Measurements from ENCODE around the gene ADNP2.

ADNP2 gene

DNA sequence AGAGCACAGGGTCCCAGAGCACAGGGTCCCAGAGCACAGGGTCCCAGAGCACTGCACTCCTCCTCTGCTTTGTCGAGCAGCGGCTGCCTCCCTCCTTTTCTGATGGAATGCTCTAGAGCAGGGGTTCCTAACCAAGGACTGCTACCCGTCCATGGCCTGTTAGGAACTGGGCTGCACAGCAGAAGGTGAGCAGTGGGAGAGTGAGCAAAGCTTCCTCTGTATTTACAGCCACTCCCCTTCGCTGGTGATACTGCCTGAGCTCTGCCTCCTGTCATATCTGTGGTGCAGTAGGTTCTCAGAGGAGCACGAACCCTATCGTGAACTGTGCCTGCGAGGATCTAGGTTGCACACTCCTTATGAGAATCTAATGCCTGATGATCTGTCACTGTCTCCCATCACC lies 33.1 kb upstream of the ADNP2 start:
- Histone ChIP-seq H3K27me3 (ENCODE audit: insufficient read depth, low read length, poor library complexity, severe bottlenecking) (no peaks in the 10 kb centered on the region), H3K4me3 (ENCODE audit: low read length, poor library complexity, severe bottlenecking) (no peak overlapping the region), H3K9me2 (replicated peaks; ENCODE audit: low read depth, low read length) (no peaks in the 10 kb centered on the region), H4K20me1 (ENCODE audit: insufficient read depth, low read length, poor library complexity, severe bottlenecking) (no peaks in the 10 kb centered on the region), H2AFZ (ENCODE audit: low read length) (no peak overlapping the region), H3K4me2 (ENCODE audit: low read depth, low read length, poor library complexity, severe bottlenecking) (no peak overlapping the region), H3K4me1 (ENCODE audit: insufficient read depth, low read length, poor library complexity, severe bottlenecking) (no peaks in the 10 kb centered on the region), H3K79me2 (ENCODE audit: insufficient read depth, low read length) (no peaks in the 10 kb centered on the region), H3F3A (ENCODE audit: low read depth) (no peaks in the 10 kb centered on the region), H3K9me3 (ENCODE audit: insufficient read depth, low read depth, low read length) (peaks cover 29% of the 10 kb centered on the region; the same call in 1 of the 2 replicates), H3K36me3 (ENCODE audit: insufficient read depth, low read length) (no peaks in the 10 kb centered on the region), H3K9ac (ENCODE audit: low read depth, low read length, poor library complexity, severe bottlenecking) (no peak overlapping the region)
- TF ChIP-seq EZH2phosphoT487 (IDR thresholded peaks at IDR 0.05; ENCODE audit: borderline replicate concordance), result no peak

DNA sequence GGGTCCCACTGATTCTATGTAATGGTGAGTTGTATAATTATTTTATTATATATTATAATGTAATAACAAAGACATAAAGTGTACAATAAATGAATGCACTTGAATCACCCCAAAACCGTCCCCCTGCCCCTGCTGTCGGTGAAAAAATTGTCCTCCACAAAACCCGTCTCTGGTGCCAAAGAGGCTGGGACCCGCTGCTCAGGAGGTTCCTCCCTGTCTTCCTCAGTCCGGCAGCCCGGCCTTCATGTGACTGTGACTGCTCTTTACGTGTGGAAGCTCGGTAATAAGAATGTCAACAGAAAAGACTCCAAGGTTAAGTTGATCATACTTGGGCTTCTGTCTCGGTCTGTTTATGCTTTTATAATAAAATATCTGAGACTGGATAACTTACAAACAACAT lies 32.7 kb upstream of the ADNP2 start:
- no peaks in the 10 kb centered on the region for H3K36me3 ChIP-seq (ENCODE audit: insufficient read depth, low read length)
- no peak overlapping the region for H3K4me3 ChIP-seq (ENCODE audit: low read length, poor library complexity, severe bottlenecking)
- no peaks in the 10 kb centered on the region for H3K27me3 ChIP-seq (ENCODE audit: insufficient read depth, low read length, poor library complexity, severe bottlenecking)
- TF ChIP-seq, protein P1, sequence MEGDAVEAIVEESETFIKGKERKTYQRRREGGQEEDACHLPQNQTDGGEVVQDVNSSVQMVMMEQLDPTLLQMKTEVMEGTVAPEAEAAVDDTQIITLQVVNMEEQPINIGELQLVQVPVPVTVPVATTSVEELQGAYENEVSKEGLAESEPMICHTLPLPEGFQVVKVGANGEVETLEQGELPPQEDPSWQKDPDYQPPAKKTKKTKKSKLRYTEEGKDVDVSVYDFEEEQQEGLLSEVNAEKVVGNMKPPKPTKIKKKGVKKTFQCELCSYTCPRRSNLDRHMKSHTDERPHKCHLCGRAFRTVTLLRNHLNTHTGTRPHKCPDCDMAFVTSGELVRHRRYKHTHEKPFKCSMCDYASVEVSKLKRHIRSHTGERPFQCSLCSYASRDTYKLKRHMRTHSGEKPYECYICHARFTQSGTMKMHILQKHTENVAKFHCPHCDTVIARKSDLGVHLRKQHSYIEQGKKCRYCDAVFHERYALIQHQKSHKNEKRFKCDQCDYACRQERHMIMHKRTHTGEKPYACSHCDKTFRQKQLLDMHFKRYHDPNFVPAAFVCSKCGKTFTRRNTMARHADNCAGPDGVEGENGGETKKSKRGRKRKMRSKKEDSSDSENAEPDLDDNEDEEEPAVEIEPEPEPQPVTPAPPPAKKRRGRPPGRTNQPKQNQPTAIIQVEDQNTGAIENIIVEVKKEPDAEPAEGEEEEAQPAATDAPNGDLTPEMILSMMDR (conservative IDR thresholded peaks at IDR 0.05; ENCODE audit: low read length), result no peak
- TF ChIP-seq EZH2phosphoT487 (IDR thresholded peaks at IDR 0.05; ENCODE audit: borderline replicate concordance), result no peak
- no peaks in the 10 kb centered on the region for H3K79me2 ChIP-seq (ENCODE audit: insufficient read depth, low read length)
- no peak overlapping the region for H3K4me2 ChIP-seq (ENCODE audit: low read depth, low read length, poor library complexity, severe bottlenecking)
- no peak overlapping the region for H3K9ac ChIP-seq (ENCODE audit: low read depth, low read length, poor library complexity, severe bottlenecking)
- H3K9me2 ChIP-seq (replicated peaks; ENCODE audit: low read depth, low read length), result no peaks in the 10 kb centered on the region
- no peaks in the 10 kb centered on the region for H3F3A ChIP-seq (ENCODE audit: low read depth)
- H2AFZ ChIP-seq (ENCODE audit: low read length), result no peak overlapping the region
- peaks cover 30% of the 10 kb centered on the region; the same call in 1 of the 2 replicates for H3K9me3 ChIP-seq (ENCODE audit: insufficient read depth, low read depth, low read length)
- H4K20me1 ChIP-seq (ENCODE audit: insufficient read depth, low read length, poor library complexity, severe bottlenecking), result no peaks in the 10 kb centered on the region
- H3K4me1 ChIP-seq (ENCODE audit: insufficient read depth, low read length, poor library complexity, severe bottlenecking), result no peaks in the 10 kb centered on the region

DNA sequence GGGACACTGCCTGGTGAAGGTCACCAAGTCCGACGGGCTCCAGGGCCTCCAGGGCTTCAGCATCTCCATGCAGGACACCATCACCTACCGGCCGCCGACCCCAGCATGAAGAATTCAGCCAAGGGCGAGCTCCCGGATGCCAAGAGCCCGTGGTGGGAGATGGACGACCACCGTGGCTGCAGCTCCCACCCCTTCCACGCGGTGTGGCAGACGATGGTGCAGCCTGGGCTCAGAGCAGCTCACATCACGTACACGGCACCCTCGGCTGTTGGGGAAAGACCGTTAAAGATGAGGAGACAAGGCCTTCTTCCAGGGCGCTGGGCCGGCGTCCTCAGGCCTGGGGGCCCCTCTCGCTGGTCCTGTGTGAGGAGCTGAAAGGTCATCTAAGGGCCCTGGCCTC lies 31.2 kb upstream of the ADNP2 start:
- no peaks in the 10 kb centered on the region for H3K27me3 ChIP-seq (ENCODE audit: insufficient read depth, low read length, poor library complexity, severe bottlenecking)
- TF ChIP-seq, protein P1 (conservative IDR thresholded peaks at IDR 0.05; ENCODE audit: low read length), result no peak
- no peak for TF ChIP-seq EZH2phosphoT487 (IDR thresholded peaks at IDR 0.05; ENCODE audit: borderline replicate concordance)

DNA sequence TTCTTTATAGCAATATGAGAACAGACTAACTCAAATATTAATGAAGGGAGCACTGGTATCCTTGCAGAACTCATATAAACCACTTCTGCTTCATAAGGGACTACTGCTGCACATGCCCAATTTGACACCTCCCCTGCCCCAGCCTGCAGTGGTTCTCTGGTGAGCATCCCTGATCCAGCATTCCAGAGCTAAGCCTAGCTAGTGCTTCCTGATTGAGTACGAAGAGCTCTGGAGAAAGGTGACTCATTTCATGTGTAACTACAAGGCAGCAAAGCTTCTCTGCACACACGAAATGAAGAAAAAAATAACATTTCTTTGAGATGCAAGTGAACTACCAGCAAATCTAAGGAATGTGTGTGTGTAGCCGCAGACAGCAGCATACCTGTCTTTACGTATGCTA lies 22.8 kb upstream of the ADNP2 start:
- TF ChIP-seq, protein P1 (conservative IDR thresholded peaks at IDR 0.05; ENCODE audit: low read length), result no peak
- no peak for TF ChIP-seq EZH2phosphoT487 (IDR thresholded peaks at IDR 0.05; ENCODE audit: borderline replicate concordance)
- no peak overlapping the region for H3K4me2 ChIP-seq (ENCODE audit: low read depth, low read length, poor library complexity, severe bottlenecking)
- no peaks in the 10 kb centered on the region for H3F3A ChIP-seq (ENCODE audit: low read depth)
- H4K20me1 ChIP-seq (ENCODE audit: insufficient read depth, low read length, poor library complexity, severe bottlenecking), result no peaks in the 10 kb centered on the region
- H3K9ac ChIP-seq (ENCODE audit: low read depth, low read length, poor library complexity, severe bottlenecking), result no peak overlapping the region
- H3K4me1 ChIP-seq (ENCODE audit: insufficient read depth, low read length, poor library complexity, severe bottlenecking), result no peaks in the 10 kb centered on the region
- H3K79me2 ChIP-seq (ENCODE audit: insufficient read depth, low read length), result no peaks in the 10 kb centered on the region
- H3K9me2 ChIP-seq (replicated peaks; ENCODE audit: low read depth, low read length), result no peaks in the 10 kb centered on the region
- no peaks in the 10 kb centered on the region for H3K27me3 ChIP-seq (ENCODE audit: insufficient read depth, low read length, poor library complexity, severe bottlenecking)
- peaks cover 60% of the 10 kb centered on the region for H3K9me3 ChIP-seq (ENCODE audit: insufficient read depth, low read depth, low read length)
- no peaks in the 10 kb centered on the region for H3K36me3 ChIP-seq (ENCODE audit: insufficient read depth, low read length)
- H2AFZ ChIP-seq (ENCODE audit: low read length), result no peak overlapping the region
- H3K4me3 ChIP-seq (ENCODE audit: low read length, poor library complexity, severe bottlenecking), result no peak overlapping the region

More for the DNA sequence above, 31.2 kb upstream of the ADNP2 start:
- Histone ChIP-seq H3F3A (ENCODE audit: low read depth) (no peaks in the 10 kb centered on the region), H3K4me1 (ENCODE audit: insufficient read depth, low read length, poor library complexity, severe bottlenecking) (no peaks in the 10 kb centered on the region), H3K4me2 (ENCODE audit: low read depth, low read length, poor library complexity, severe bottlenecking) (no peak overlapping the region), H2AFZ (ENCODE audit: low read length) (no peak overlapping the region), H3K79me2 (ENCODE audit: insufficient read depth, low read length) (no peaks in the 10 kb centered on the region), H3K9me2 (replicated peaks; ENCODE audit: low read depth, low read length) (no peaks in the 10 kb centered on the region), H3K36me3 (ENCODE audit: insufficient read depth, low read length) (no peaks in the 10 kb centered on the region), H3K9ac (ENCODE audit: low read depth, low read length, poor library complexity, severe bottlenecking) (no peak overlapping the region), H4K20me1 (ENCODE audit: insufficient read depth, low read length, poor library complexity, severe bottlenecking) (no peaks in the 10 kb centered on the region), H3K4me3 (ENCODE audit: low read length, poor library complexity, severe bottlenecking) (no peak overlapping the region), H3K9me3 (ENCODE audit: insufficient read depth, low read depth, low read length) (peaks cover 38% of the 10 kb centered on the region; the same call in 1 of the 2 replicates)
